NB4 (cell line): ENCODE results near the gene BRD2.

ENCODE experiments used
- CTCF ChIP-seq: IDR thresholded peaks from one replicate; pipeline ENCODE4 v1.5.1; 2012; ENCODE audit warnings: low read depth, low read length
- POLR2A ChIP-seq: IDR thresholded peaks from 2 replicates; pipeline ENCODE4 v1.6.1; 2011; ENCODE audit warnings: mild to moderate bottlenecking; ENCODE audit not compliant: insufficient read length; ENCODE audit errors: extremely low read depth

GRCh38 chr6:32977953-32978324, 9.5 kb downstream of the BRD2 start:
- TF ChIP-seq CTCF (no peak), POLR2A (no peak)
